SK-N-SH treated with all-trans-retinoic acid at 6 μM for 48 hours (cell line): ENCODE data around the gene CACNB4.

Experiments used
- ATAC-seq: fragments of 200-7000 bp; cut with Tn5 transposase; 3 replicates; pipeline ENCODE4 v1.9.1; 2020; ENCODE audit warnings: mild to moderate bottlenecking, moderate library complexity
- ARNTL ChIP-seq: fragments of 450-650 bp; formaldehyde crosslinking; IDR thresholded peaks from 2 replicates; pipeline ENCODE4 v1.5.0; 2020; ENCODE audit warnings: low read depth, mild to moderate bottlenecking, moderate library complexity, borderline replicate concordance
- CREB5 ChIP-seq: fragments of 250-450 bp; sonication (Bioruptor Pico); IDR thresholded peaks from 2 replicates; pipeline ENCODE4 v1.5.1; 2020; ENCODE audit warnings: low read depth, mild to moderate bottlenecking, moderate library complexity
- CSRNP3 ChIP-seq: fragments of 250-450 bp; sonication (Bioruptor Pico); IDR thresholded peaks from 2 replicates; pipeline ENCODE4 v1.5.1; 2021; ENCODE audit warnings: mild to moderate bottlenecking, moderate library complexity
- ESRRG ChIP-seq: fragments of 250-450 bp; sonication (Bioruptor Pico); IDR thresholded peaks from 2 replicates; pipeline ENCODE4 v1.6.1; 2021; ENCODE audit warnings: mild to moderate bottlenecking
- ISL1 ChIP-seq: fragments of 250-450 bp; sonication (Bioruptor Pico); IDR thresholded peaks from 2 replicates; pipeline ENCODE4 v2.1.2; 2022; ENCODE audit warnings: mild to moderate bottlenecking, moderate library complexity
- PATZ1 ChIP-seq: fragments of 250-450 bp; sonication (Bioruptor Pico); IDR thresholded peaks from 2 replicates; pipeline ENCODE4 v1.8.0; 2020; ENCODE audit warnings: mild to moderate bottlenecking, moderate library complexity, borderline replicate concordance
- POU6F1 ChIP-seq: fragments of 250-450 bp; sonication (Bioruptor Pico); IDR thresholded peaks from 2 replicates; pipeline ENCODE4 v1.8.0; 2021; ENCODE audit warnings: low read depth, mild to moderate bottlenecking, moderate library complexity, borderline replicate concordance
- SNAI2 ChIP-seq: fragments of 250-450 bp; sonication (Bioruptor Pico); IDR thresholded peaks from 2 replicates; pipeline ENCODE4 v1.5.0; 2020; ENCODE audit warnings: mild to moderate bottlenecking, moderate library complexity
- TCF4 ChIP-seq: fragments of 250-450 bp; sonication (Bioruptor Pico); IDR thresholded peaks from 2 replicates; pipeline ENCODE4 v1.8.0; 2021; ENCODE audit warnings: mild to moderate bottlenecking, moderate library complexity, borderline replicate concordance
- TSHZ2 ChIP-seq: fragments of 250-450 bp; sonication (Bioruptor Pico); IDR thresholded peaks from 2 replicates; pipeline ENCODE4 v1.5.0; 2020; ENCODE audit warnings: mild to moderate bottlenecking, moderate library complexity
- ZFP30 ChIP-seq: fragments of 450-650 bp; formaldehyde crosslinking; IDR thresholded peaks from 2 replicates; pipeline ENCODE4 v1.5.0; 2022; ENCODE audit warnings: mild to moderate bottlenecking, moderate library complexity
- ZNF70 ChIP-seq: fragments of 450-650 bp; formaldehyde crosslinking; IDR thresholded peaks from 2 replicates; pipeline ENCODE4 v1.5.0; 2020; ENCODE audit warnings: mild to moderate bottlenecking, moderate library complexity
- ZNF8 ChIP-seq: fragments of 450-650 bp; formaldehyde crosslinking; IDR thresholded peaks from 2 replicates; pipeline ENCODE4 v1.5.0; 2020; ENCODE audit warnings: mild to moderate bottlenecking, moderate library complexity

CACNB4 gene

GRCh38 chr2:151882786-151883445 is 215.9 kb downstream of the CACNB4 start (continued):
- no peak for TF ChIP-seq TSHZ2
- TF ChIP-seq ESRRG (CRISPR knock-in tag), result no peak
- TF ChIP-seq SNAI2 (CRISPR knock-in tag), result no peak
- no peak for TF ChIP-seq ZNF8 (CRISPR knock-in tag)
- TF ChIP-seq CSRNP3 (CRISPR knock-in tag), result no peak

GRCh38 chr2:151881342-151881741 is 217.5 kb downstream of the CACNB4 start:
- no peak for ATAC-seq

More at GRCh38 chr2:151881342-151881741, 217.5 kb downstream of the CACNB4 start:
- TF ChIP-seq ZNF70 (CRISPR knock-in tag), result no peak
- TF ChIP-seq ZFP30 (CRISPR knock-in tag), result no peak
- TF ChIP-seq POU6F1 (CRISPR knock-in tag), result no peak
- no peak for TF ChIP-seq ESRRG (CRISPR knock-in tag)
- no peak for TF ChIP-seq ARNTL (CRISPR knock-in tag)
- no peak for TF ChIP-seq ISL1 (CRISPR knock-in tag)
- no peak for TF ChIP-seq PATZ1 (CRISPR knock-in tag)
- no peak for TF ChIP-seq CREB5 (CRISPR knock-in tag)
- no peak for TF ChIP-seq ZNF8 (CRISPR knock-in tag)
- TF ChIP-seq TSHZ2, result no peak
- no peak for TF ChIP-seq TCF4
- TF ChIP-seq, all 23 proteins: peak for 0
